Calu3 (cell line): ENCODE data around the gene SNRPB. TPM values are rescaled to one million over a fixed set of nuclear protein-coding genes. Genes with fewer than 3 reads are reported as not detected.
"Not testable (repeated sequence)": the region's sequence is repeated elsewhere in the genome, so short reads cannot be mapped to it uniquely, and the experiment has no call there.

Experiments used
- BruUV-seq: library from RNA; stranded (reverse); fragments of 400-500 nt; replicated peaks from 2 replicates; lab custom pipeline; 2021; lab: Mats Ljungman, UMichigan
- CTCF ChIA-PET: fragments of 300-600 bp; sonication (Branson Sonifier 250); formaldehyde crosslinking; loops from one replicate; lab custom pipeline; 2022; ENCODE audit warnings: antibody characterized with exemption; lab: Charles Lee
- DNase-seq: peaks from one replicate; pipeline ENCODE4 v3.0.0; 2022
- H3K27ac Mint-ChIP-seq: one replicate; pipeline ENCODE4 v1.8.0; 2022; ENCODE audit warnings: mixed read lengths; ENCODE audit not compliant: unreplicated experiment
- H3K27me3 Mint-ChIP-seq: one replicate; pipeline ENCODE4 v1.8.0; 2022; ENCODE audit warnings: mixed read lengths; ENCODE audit not compliant: unreplicated experiment
- H3K36me3 Mint-ChIP-seq: one replicate; pipeline ENCODE4 v1.8.0; 2022; ENCODE audit warnings: mild to moderate bottlenecking, moderate library complexity, mixed read lengths; ENCODE audit not compliant: insufficient read depth, unreplicated experiment
- H3K4me1 Mint-ChIP-seq: one replicate; pipeline ENCODE4 v1.8.0; 2022; ENCODE audit warnings: mild to moderate bottlenecking, low read depth, mixed read lengths; ENCODE audit not compliant: unreplicated experiment
- H3K4me3 Mint-ChIP-seq: one replicate; pipeline ENCODE4 v1.8.0; 2022; ENCODE audit warnings: mild to moderate bottlenecking, low read depth, moderate library complexity, mixed read lengths; ENCODE audit not compliant: unreplicated experiment
- H3K9me3 Mint-ChIP-seq: one replicate; pipeline ENCODE4 v1.8.0; 2022; ENCODE audit warnings: low read depth, mixed read lengths; ENCODE audit not compliant: unreplicated experiment
- CTCF ChIP-seq: fragments of 200-600 bp; IDR thresholded peaks from one replicate; pipeline ENCODE4 v1.8.0; 2022; ENCODE audit warnings: antibody characterized with exemption; ENCODE audit not compliant: unreplicated experiment
- intact Hi-C: fragments of 100-400 bp; cut with micrococcal nuclease; formaldehyde crosslinking; loops from one replicate; pipeline ENCODE4 v1.10.0; 2022; ENCODE audit not compliant: unreplicated experiment
- total RNA-seq: library from RNA; stranded (reverse); gene quantifications from 2 replicates; pipeline ENCODE4 v1.2.3, GENCODE V29; 2022

The SNRPB gene
- total RNA-seq, 1 experiment from 2014 or later, result 215 TPM

GRCh38 chr20:2508631-2509467 lies 38.3 kb upstream of the SNRPB start, which contains the start of gene ZNF343:
Gene ZNF343 (minus strand): TSS chr20:2508915. CDS start chr20:2493895, 15,020 bp downstream.
- intact Hi-C loops, result no loop called here
- peak within 1 kb of the TSS; percentile 80 for H3K27ac Mint-ChIP-seq

DNA sequence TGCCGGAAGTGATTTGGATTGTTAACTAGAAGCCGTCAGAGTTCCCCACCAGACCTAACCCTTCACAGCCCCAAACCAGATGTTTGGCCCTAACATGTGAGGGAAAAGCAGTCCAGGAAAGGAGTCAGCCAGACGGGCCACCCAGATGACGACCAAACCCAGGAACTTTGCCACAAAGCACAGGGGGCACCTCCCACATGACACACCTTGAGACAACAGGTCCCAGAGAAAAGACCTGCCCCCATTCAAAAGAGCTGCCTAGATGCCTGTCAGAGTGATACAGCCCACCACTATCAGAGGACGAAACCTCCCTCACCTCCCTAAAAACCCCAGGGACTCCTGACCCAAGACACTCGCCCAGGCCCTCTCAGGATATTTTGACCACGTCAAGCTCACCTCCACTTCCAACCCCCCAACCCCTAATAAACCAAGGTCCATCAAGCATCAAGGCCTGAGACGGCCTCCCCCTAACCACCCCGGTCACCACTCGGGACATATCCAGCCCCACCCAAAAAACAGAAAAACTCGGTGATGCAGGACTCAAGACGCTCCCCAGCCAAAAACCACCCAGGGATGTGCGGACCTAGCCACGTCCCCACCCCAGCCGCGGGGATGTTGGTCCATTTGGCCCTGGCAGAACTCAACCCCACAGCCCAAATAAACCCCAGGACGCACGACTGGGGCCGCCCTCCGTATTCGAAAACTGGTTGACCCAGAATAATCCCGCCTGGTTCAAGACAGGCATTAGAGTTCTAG lies 37.5 kb upstream of the SNRPB start:
- CTCF ChIA-PET, result no interaction called here
- H3K27ac Mint-ChIP-seq, result peak overlapping the region; percentile 80
- DNase-seq, result no peak
- no TSS peak for BruUV-seq
- H3K4me3 Mint-ChIP-seq, result peak overlapping the region; percentile 98
- peaks cover 16% of the 10 kb centered on the region for H3K36me3 Mint-ChIP-seq
- no peak for TF ChIP-seq CTCF
- intact Hi-C loops, result no loop called here
- no peaks in the 10 kb centered on the region for H3K27me3 Mint-ChIP-seq
- no peaks in the 10 kb centered on the region for H3K4me1 Mint-ChIP-seq
- H3K9me3 Mint-ChIP-seq, result no peaks in the 10 kb centered on the region

More at GRCh38 chr20:2508631-2509467, 38.3 kb upstream of the SNRPB start, which contains the start of gene ZNF343:
- H3K4me3 Mint-ChIP-seq, result peak within 1 kb of the TSS; percentile 98
- no peaks in the 10 kb centered on the region for H3K4me1 Mint-ChIP-seq
- peak; percentile 53 for DNase-seq
- no peaks in the 10 kb centered on the region for H3K27me3 Mint-ChIP-seq
- CTCF ChIA-PET, result interaction anchor here (0.6 kb wide), 1 partner anchor 35 kb away, joined by 4 read pairs; no protein-coding TSS in a partner anchor
- H3K9me3 Mint-ChIP-seq, result no peaks in the 10 kb centered on the region
- no peak for TF ChIP-seq CTCF
- peaks cover 16% of the 10 kb centered on the region for H3K36me3 Mint-ChIP-seq
- BruUV-seq, result no TSS peak

GRCh38 chr20:2507464-2507863 lies 36.9 kb upstream of the SNRPB start:
- no peaks in the 10 kb centered on the region for H3K9me3 Mint-ChIP-seq
- intact Hi-C loops, result no loop called here
- TF ChIP-seq CTCF, result no peak
- TSS peak; percentile 23 for BruUV-seq
- no peaks in the 10 kb centered on the region for H3K4me1 Mint-ChIP-seq
- no peak for DNase-seq
- peaks cover 16% of the 10 kb centered on the region for H3K36me3 Mint-ChIP-seq
- H3K27me3 Mint-ChIP-seq, result no peaks in the 10 kb centered on the region
- H3K4me3 Mint-ChIP-seq, result peak overlapping the region; percentile 98
- CTCF ChIA-PET, result interaction anchor here (0.7 kb wide), 1 partner anchor 337 kb away, joined by 4 read pairs; no protein-coding TSS in a partner anchor
- no peak overlapping the region for H3K27ac Mint-ChIP-seq

DNA sequence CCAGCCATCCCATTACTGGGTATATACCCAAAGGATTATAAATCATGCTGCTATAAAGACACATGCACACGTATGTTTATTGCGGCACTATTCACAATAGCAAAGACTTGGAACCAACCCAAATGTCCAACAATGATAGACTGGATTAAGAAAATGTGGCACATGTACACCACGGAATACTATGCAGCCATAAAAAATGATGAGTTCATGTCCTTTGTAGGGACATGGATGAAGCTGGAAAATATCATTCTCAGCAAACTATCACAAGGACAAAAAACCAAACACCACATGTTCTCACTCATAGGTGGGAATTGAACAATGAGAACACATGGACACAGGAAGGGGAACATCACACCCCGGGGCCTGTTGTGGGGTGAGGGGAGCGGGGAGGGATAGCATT lies 35.8 kb upstream of the SNRPB start:
- CTCF ChIA-PET, H3K27ac Mint-ChIP-seq, DNase-seq, H3K4me1 Mint-ChIP-seq, H3K4me3 Mint-ChIP-seq, H3K27me3 Mint-ChIP-seq, H3K9me3 Mint-ChIP-seq, BruUV-seq, intact Hi-C loops: not testable (repeated sequence)
- H3K36me3 Mint-ChIP-seq, result peaks cover 16% of the 10 kb centered on the region

DNA sequence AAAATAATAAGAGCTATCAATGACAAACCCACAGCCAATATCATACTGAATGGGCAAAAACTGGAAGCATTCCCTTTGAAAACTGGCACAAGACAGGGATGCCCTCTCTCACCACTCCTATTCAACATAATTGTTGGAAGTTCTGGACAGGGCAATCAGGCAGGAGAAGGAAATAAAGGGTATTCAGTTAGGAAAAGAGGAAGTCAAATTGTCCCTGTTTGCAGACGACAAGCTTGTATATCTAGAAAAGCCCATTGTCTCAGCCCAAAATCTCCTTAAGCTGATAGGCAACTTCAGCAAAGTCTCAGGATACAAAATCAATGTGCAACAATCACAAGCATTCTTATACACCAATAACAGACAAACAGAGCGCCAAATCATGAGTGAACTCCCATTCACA lies 34.2 kb upstream of the SNRPB start:
- H3K27me3 Mint-ChIP-seq, intact Hi-C loops, H3K4me3 Mint-ChIP-seq, H3K27ac Mint-ChIP-seq, BruUV-seq, DNase-seq, H3K4me1 Mint-ChIP-seq, CTCF ChIA-PET, H3K9me3 Mint-ChIP-seq: not testable (repeated sequence)
- H3K36me3 Mint-ChIP-seq, result peaks cover 17% of the 10 kb centered on the region

GRCh38 chr20:2502808-2503384 lies 32.3 kb upstream of the SNRPB start:
- intact Hi-C loops, H3K4me1 Mint-ChIP-seq, H3K4me3 Mint-ChIP-seq, CTCF ChIA-PET, DNase-seq, H3K27ac Mint-ChIP-seq, H3K36me3 Mint-ChIP-seq, H3K9me3 Mint-ChIP-seq, BruUV-seq, H3K27me3 Mint-ChIP-seq: not testable (repeated sequence)
